HG03135 (cell line): Measurements from ENCODE around the gene BMP6.
"Not testable (repeated sequence)": the region's sequence is repeated elsewhere in the genome, so short reads cannot be mapped to it uniquely, and the experiment has no call there.

Experiments
- ATAC-seq: cut with Tn5 transposase; IDR thresholded peaks from one replicate; pipeline ENCODE4 v1.9.1; 2021; ENCODE audit warnings: mild to moderate bottlenecking, moderate library complexity; ENCODE audit not compliant: unreplicated experiment

The BMP6 gene

DNA sequence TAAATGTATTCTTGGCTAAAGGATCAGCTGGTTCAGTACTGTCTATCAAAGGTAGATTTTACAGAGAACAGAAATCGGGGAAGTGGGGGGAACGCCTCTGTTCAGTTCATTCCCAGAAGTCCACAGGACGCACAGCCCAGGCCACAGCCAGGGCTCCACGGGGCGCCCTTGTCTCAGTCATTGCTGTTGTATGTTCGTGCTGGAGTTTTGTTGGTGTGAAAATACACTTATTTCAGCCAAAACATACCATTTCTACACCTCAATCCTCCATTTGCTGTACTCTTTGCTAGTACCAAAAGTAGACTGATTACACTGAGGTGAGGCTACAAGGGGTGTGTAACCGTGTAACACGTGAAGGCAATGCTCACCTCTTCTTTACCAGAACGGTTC is 154.8 kb downstream of the BMP6 start:
- no peak for ATAC-seq

DNA sequence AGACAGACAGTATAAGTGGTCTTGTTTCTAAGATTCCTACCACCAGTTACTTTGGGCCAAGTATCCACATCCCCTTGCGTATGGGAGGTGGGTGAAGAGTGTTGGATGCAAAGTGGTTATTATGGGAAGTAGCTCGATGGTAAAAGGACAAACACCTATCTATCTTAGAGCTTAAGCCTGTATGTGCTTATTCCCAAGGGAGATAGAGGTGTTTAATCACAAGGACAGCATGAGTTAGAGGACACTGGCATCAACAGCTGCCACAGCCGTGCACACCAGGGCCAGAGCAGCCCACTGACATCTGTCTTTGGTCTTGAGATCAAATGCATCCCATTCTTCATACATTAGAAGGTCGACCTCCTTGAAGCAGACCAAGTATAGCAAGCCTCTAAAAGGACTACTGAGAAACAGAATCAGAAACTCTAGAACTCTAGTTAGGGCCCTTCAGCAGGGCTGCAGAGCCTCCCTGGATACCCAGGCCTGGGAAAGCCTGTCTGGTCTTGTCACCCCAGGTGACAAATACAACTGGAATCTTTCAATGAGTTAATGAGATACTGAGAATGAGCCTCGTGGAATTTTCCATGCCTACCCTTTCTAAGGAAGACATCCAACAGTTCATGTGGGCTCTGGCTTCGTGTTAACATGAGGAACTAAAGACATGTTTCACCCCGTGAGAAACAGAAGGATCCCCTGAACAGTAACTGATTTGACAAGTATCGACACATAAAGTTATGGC is 156.0 kb downstream of the BMP6 start:
- ATAC-seq, result no peak

DNA sequence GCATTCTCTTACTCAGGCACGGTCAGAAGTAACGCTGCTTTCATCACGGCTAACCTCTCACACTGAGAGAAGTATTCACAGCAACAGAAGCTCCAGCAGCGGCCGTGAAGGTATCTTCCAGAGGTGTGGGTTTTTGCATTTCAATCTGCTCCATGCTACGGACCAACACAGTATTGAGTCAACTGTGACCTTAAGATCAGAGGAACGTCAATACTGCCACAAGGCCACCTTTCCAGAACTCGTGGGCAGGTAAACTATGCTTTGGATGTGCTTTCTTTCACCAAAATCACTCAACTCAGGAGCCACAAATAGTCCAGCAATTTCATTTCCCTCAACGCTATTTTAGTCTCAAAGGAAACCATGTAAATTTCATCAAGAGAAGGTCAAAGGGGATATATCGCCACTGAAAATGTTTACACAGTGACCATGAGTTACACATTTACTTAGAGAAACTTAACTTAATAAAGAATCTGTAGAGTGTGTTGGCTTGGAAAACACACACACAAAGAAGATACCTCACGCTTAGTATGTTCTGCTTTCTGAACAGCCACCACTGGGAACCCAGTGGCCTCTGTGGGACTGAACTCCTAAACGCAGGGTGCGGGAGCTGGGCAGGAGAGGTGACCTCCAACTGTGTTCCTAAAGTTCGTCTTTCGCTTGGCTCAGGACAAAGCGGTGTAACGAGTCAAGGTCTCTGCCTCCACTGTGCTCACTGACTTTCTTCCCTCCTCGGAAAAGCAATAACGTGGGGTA is 156.8 kb downstream of the BMP6 start:
- ATAC-seq, result no peak

DNA sequence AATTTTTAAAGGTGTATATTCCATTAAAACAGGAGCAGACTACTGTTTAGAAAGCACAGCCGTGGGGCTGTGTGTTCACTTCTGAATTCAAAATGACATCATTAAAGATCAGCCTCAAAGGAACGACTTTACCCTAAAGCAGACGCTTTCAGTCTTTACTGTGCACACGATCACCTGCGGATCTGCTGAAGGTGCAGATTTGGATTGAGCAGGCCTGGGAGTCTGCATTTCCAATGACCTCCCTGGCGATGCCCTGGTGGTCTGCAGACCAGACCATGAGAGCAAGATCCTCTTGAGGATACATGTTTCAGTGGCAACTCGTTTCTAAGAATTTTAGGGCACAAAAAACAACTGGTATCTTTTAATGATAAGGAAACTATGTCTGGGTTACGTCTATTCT is 157.5 kb downstream of the BMP6 start:
- no peak for ATAC-seq

DNA sequence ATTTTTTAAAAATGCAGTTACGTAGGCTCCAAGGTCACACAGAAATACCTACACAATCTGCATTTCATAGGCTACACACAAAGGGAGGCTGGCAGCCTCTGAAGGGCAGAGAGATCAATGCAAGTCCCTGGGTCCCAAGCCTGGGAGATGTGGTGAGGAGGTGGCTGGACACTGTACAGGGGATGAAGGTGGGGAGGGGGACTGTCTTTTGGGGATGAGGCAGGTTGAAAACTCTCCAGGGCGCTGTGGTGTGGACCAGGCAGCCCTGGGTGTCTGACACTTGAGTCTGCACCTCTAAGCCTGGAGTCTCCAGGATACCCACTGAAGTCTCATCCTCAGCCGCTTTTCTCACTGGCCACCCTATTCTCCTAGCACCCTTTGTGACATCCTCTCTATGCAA is 160.2 kb downstream of the BMP6 start:
- ATAC-seq, result no peak

DNA sequence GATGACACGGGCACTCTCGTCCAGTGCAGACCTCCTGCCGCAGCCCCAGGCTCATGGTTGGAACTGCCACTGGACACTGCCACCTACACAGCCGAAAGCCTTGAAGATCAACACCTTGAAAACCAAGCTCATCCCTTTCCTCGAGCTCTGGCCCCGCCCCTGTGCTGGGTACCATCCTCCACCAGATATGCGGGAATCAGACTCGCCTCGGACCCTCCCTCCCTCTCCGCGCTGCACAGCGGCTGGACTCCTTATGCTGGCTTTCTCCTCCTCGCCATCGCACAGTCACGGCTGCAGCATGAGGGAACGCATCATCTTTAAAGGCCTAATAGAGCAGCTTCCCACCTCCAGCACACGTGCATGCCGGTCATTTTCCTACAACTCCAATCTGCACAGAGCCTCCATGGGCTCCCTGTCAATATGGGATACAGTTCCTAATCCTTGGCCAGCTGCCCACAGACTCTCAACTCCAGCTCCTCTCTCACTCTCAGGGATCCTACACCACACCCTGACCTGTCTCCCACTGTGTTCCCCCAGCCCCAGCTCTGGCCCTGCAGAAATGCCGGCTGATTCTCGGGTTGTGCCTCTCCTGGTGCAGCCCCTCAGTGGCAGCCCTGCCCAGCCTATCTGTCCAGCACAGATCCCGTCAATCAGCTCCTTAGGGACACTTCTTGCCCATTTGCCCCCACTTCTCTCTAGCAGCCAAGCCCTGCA is 161.5 kb downstream of the BMP6 start:
- no peak for ATAC-seq

DNA sequence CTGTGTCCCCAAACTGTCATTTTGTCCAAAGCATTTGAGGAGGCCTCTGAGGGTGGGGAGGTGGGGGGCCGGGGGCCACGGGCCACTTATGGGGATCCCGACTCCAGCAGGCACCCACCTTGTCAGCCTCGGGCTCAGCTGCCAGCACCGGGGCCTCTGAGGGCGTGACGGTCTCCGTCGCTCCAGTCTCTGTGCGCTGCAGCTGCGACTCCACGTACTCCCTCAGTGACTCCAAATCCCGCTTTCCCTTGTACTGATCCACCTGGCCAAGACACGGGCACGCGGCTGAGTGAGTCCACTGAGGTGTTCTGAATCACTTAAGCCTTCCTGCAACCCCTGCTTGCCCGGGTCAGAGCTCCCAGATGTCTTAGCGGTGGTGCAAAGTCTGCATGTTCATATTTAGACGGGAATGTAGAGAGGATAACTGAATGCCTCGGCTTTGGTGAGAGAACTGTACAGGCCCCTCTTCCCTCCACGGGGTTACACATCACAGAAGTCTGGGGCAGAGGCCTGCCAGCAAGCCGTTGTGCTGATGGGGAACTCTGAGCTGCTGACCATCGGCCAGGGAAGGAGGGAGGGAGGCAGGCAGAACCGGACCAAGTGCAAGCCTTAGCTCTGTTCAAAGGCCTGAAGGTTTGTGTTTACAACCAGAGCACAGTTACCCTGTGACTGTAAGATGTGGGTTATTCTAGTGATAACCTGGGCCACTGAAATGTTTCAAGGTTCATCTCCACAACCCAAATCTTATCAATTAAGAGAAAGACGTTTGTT is 162.9 kb downstream of the BMP6 start:
- no peak for ATAC-seq

DNA sequence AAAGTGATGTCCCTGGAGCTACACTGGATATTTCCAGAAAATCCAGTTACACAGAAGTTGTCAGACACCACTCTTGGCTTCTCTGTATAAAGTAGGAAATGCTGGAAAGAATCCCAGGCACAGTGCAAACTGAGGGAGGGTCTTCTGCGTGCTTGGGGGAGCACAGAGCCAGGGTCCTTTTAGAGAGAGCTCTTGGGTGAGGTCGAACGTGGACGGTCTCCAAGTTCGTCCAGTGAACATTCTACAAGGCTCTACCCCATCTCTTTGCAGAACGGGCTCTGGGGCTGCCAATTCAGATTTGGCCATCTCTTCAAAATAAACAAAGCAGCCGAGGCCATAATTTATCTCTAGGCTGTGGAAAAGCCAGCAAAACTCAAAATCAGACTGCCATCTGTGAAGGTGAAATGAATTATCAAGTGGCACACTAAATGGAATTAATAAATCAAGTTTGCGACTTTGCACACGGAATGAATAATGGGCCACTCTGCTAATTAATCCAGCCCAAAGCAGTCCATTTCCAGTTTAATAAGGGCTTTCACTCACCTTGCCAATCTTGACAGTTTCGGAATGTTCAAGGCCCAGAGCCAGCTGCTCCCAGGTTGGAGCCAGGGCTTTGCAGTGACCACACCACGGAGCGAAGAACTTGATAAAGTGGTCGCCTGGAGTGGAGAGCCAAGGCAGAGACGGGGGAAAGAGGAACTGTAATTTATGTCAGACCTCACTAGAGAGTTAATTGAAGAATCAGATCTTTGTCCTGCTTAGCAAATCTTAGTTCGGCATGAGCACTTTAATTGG is 165.4 kb downstream of the BMP6 start:
- no peak for ATAC-seq

DNA sequence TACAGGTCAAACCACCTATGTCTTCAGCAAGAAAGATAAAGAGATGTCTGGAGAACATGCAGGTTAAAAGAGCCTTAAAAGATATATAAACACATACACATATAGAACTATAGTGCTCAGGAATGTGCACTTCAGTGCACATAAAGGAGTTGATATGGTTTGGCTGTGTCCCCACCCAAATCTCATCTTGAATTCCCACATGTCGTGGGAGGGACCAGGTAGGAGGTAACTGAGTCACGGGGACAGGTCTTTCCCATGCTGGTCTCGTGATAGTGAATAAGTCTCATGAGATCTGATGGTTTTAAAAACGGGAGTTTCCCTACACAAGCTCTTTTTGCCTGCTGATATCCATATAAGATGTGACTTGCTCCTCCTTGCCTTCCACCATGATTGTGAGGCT is 166.5 kb downstream of the BMP6 start:
- not testable (repeated sequence) for ATAC-seq

DNA sequence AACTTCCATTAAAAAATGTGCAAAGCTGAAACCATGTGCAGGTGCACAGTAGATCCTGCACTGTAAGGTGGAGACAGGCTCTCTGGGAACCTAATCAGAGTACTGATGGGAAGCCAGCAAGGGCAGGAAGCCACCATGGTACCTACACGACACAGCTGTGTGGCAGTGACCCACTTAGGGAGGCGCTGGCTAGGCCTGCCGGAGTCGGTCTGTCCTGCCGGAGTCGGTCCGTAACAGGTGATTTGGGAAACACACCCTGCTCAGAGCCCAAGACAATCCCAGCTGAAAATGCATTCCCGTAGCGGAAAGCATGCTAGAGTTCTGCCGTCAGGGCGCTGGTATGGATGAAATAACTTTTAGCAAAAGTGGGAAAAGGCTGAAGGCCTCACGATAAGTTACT is 167.4 kb downstream of the BMP6 start:
- ATAC-seq, result no peak

DNA sequence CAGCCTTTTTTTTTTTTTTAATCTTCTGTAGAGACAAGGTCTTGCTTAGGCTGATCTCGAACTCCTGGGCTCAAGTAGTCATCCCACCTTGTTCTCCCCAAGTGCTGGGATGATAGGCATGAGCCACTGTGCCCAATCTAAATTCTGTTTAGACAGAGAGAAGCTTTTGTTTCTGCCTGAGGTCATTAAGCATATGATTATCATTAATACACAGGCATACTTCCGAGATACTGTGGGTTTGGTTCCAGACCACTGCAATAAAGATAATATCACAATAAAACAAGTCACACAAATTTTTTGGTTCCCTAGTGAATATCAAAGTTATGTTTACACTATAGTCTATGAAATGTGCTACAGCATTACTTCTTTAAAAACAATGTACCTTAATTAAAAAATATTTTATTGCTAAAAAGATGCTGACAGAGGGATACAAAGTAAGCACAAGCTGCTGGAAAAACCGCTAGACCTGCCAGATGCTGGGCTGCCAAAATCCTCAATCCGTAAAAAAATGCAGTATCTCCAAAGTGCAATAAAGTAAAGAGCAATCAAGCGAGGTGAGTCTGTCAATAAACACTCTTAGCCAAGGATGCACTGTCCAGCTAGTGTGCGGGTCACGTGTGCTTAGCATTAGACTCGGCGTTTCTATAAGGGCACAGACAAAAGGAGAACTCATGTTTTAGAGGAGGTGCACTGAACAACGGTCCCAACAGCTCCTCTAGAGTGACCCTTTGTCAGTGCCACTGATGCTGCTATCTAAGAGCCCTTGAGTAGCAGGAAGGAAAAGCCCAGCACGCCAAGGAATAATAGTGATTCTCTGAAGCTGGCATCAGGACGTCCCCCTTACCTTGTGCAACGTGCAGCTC is 168.6 kb downstream of the BMP6 start:
- ATAC-seq, result no peak

DNA sequence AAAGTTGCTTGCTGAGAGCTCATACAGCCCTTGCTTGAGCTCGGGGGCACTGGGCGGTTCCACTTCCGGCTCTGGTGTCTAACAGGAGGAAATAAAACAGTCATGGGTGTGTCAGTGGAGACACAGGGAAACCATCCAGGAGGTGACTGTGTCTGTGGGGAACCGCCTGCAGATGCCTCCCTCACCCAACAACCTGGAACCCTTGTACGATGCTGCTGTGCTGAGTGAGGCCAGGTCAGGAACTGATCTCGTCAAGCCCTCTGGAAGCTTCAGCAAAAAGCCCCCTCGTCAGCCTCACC is 169.2 kb downstream of the BMP6 start:
- no peak for ATAC-seq

DNA sequence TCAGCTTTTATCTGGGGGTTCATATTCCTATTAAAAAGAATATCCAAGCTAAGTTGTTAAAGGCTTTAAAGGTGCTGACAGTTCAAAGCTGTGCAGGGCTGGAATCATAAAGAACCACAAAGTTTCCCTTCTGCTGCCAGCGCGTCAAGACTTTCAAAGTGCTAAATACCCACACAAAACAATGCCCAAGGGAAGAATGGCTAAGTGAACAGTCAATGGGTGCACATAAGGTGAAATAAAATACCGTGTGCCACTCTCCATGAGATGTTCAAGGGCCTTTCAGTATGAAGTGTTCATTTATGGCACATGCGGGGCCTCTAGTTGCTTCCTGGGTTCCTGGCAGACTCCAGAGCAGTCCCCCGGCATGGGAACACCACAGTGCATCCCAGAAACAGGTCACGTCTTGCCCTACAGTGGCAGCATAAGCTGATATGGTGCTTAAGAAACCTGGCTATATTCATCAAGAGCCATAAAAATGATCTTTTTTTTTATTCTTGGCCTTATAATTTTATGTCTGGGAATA is 170.6 kb downstream of the BMP6 start:
- ATAC-seq, result no peak

DNA sequence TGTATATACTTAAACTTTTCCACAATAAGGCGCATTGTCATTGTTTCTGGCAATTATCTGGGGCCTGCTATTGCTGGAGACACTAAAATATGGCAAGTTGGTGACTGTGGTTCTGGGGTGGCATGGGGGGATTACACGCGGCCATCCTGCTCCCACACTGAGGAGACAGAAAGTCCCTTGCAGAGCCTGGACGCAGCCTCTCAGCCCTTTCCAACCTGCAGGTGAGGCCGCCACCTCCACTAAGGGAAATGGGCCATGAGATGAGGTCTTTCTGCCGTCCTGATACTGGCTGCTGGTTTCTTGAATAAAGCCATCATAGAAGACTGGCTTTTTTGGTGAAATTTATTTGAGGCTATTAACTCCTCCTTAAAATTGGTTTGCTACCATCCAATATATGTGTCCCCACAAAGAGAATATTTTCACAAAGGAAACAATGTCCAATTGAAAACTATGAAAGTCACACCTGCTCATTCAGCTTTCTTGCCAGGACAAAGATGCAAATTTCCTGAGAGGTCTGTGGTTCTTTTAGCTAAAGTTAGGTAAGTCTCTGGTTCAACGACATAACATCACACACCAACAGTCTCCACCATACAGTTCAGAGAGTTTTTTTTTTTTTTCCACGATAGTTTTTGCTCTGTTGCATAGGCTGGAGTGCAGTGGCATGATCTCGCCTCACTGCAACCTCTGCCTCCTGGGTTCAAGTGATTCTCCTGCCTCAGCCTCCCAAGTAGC is 171.7 kb downstream of the BMP6 start:
- peak; percentile 59 for ATAC-seq

DNA sequence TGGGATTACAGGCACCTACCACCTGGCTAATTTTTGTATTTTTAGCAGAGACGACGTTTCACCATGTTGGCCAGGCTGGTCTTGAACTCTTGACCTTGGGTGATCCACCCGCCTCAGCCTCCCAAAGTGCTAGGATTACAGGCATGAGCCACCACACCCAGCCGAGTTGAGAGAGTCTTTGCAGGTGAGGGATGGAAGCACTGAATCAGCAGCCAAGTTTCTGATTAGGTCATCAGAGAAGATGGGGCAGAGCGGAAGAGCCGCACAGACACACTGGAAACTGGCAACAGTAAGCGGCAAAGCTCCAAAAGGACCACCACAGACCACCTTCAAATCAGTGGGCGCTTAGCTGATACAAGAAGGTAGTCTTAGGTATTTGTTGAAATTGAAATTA is 172.3 kb downstream of the BMP6 start:
- not testable (repeated sequence) for ATAC-seq

DNA sequence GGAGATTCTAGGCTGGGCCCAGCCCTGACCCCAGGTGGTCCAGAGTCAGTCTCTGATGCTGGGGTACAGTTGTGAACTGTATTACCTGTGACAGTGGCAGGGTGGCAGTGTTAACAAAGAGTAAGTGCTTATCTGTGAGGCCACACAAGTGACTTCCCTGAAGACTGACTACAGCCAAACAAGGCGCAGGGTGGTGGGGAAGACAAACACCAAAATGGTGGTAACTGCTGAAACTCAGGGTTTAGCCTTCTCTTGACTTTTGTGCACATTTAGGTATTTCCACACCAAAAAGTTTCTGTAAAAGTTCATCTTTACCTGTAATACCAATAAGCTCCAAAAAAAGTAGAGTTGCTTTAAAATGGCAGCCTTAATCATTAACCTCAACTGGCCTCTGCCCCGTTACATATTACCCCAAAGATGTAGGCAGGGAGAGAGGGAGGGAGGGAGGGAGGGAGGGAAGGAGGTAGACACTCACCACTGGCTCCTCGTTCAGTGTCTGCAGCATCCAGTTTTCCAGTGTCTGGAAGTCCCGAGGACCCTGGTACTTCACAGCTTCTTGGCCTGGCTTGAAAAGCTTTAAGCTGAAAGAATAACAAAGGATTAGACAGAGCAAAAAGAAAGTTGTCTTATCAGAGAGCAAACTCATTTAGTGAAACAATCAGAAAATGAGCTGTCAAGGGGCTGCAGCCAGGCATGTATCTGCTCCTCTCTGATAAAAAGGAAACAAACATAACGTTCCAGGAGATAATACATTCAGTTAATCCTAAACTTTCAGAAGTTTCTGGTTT is 173.4 kb downstream of the BMP6 start:
- ATAC-seq, result no peak

DNA sequence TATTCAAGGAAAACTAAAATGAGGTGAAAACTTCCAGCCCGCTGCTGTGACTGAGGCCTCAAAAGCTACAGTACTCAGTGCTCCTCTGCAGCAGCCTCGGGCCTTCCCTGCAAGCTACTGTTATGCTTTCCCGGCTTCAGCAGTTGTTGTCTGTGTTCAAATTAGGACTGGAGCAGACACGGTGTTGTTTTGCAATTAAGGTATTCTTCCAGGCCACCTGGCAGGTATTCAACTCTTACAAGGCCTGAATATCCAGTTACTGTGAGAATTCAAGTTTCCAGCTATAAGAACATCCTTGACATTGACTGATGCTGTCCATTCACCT is 174.0 kb downstream of the BMP6 start:
- no peak for ATAC-seq

DNA sequence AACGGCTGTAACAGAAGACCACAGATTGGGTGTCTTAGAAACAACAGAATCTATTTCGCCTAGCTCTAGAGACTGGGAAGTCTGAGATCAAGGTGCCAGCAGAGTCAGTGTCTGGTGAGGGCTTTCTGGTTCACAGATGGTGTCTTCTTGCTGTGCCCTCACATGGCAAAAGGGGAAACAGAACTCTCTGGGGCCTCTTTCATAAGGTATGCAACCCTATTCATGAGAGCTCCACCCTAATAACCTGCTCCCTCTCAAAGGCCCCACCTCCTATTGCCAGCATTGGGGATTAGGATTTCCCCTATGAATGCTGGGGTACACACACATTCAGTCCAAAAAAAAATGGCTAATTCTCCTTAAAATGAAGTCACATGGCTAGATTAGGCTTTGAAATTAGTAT is 174.7 kb downstream of the BMP6 start:
- no peak for ATAC-seq
